OCI-LY3 (cell line): Measurements from ENCODE around the gene SHROOM1.

Experiments used
- EZH2phosphoT487 ChIP-seq: fragments of 200-600 bp; shearing (Covaris generic); IDR thresholded peaks from 2 replicates; pipeline ENCODE4 v1.6.1; 2018; ENCODE audit warnings: antibody characterized with exemption, mixed run types, low read depth
- TF ChIP-seq, protein P1 (sequence below): fragments of 200-600, 300-600 bp; sonication (generic); IDR thresholded peaks from 2 replicates; pipeline ENCODE4 v1.5.1; 2014; ENCODE audit warnings: antibody characterized with exemption, low read length, low read depth

DNA sequence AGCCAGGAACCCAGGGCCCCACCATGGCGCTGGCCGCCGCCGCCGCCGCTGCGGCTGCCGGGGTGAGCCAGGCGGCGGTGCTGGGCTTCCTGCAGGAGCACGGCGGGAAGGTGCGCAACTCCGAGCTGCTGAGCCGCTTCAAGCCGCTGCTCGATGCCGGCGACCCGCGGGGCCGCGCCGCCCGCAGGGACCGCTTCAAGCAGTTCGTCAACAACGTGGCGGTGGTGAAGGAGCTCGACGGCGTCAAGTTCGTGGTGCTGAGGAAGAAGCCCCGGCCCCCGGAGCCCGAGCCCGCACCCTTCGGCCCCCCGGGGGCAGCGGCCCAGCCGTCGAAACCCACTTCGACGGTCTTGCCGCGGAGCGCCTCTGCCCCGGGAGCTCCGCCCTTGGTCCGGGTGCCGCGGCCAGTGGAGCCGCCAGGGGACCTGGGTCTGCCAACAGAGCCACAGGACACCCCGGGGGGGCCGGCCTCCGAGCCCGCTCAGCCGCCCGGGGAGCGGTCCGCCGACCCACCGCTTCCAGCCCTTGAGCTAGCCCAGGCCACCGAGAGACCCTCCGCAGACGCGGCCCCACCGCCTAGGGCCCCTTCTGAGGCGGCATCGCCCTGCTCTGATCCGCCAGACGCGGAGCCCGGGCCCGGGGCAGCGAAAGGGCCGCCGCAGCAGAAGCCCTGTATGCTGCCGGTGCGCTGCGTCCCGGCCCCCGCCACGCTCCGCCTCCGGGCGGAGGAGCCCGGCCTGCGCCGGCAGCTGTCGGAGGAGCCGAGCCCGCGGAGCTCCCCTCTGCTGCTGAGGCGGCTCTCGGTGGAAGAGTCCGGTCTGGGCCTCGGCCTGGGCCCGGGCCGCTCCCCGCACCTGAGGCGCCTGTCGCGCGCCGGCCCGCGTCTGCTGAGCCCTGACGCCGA is 16.6 kb downstream of the SHROOM1 start:
- TF ChIP-seq, protein P1, sequence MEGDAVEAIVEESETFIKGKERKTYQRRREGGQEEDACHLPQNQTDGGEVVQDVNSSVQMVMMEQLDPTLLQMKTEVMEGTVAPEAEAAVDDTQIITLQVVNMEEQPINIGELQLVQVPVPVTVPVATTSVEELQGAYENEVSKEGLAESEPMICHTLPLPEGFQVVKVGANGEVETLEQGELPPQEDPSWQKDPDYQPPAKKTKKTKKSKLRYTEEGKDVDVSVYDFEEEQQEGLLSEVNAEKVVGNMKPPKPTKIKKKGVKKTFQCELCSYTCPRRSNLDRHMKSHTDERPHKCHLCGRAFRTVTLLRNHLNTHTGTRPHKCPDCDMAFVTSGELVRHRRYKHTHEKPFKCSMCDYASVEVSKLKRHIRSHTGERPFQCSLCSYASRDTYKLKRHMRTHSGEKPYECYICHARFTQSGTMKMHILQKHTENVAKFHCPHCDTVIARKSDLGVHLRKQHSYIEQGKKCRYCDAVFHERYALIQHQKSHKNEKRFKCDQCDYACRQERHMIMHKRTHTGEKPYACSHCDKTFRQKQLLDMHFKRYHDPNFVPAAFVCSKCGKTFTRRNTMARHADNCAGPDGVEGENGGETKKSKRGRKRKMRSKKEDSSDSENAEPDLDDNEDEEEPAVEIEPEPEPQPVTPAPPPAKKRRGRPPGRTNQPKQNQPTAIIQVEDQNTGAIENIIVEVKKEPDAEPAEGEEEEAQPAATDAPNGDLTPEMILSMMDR, result no peak
- no peak for TF ChIP-seq EZH2phosphoT487
